ENCODE data around the gene CD80.
"Not testable (repeated sequence)": the region's sequence is repeated elsewhere in the genome, so short reads cannot be mapped to it uniquely, and the experiment has no call there.

The CD80 gene

GRCh38 chr3:119559441-119559963 is at the start of gene CD80:
CD80 (minus strand) TSS chr3:119559614; CDS start chr3:119557728, 1,886 bp downstream.
- DNase-seq (ENCODE audit: low read depth in 2 of 2): peak in 1 of 2 experiments; percentile 56

DNA sequence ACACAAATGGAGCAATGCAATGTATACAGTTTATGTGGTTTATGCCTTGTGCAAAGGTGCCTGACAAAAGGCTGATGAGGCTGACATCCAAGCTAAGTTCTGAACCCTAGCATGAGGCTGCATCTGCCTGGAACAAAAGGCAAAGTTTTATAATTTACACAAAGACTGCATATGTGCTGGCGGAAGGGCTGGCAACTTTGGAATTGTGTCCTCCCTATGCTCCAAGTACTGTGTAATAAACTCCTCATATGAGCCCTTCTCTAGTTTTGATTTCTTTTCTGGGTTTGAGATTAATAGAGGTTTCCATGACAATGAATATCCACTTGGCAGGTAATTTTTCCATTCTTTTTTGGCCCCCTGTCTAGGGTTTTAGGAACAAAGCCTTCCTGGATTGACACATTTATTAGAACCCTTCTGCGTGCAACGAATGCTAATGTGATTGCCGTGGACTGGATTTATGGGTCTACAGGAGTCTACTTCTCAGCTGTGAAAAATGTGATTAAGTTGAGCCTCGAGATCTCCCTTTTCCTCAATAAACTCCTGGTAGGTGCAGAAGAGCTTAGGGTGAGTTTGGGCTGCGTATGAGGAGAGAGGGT is 49.1 kb upstream of the CD80 start:
- DNase-seq (ENCODE audit: low read depth in 2 of 2): no peak

GRCh38 chr3:119604878-119605277 is 45.5 kb upstream of the CD80 start:
- no peak for DNase-seq (ENCODE audit: low read depth in 2 of 2)

DNA sequence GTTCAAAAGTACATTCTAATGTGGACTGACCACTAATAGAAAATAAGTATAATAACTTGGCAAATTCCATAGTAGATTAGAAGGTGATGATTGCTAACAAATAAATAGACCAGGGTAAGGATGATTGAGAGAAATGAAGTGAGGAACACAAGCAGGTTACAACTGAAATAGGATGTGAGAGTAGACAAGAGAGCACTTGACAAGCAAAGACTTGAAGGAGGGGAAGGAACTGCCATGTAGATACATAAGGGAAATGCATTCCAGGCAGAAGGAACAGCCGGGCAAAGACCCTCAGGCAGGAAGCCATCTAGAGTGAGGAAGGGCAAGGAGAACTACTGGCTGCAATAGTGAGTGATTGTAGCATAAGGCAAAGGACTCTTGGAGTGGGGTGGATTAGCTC is 43.3 kb upstream of the CD80 start:
- DNase-seq (ENCODE audit: low read depth in 2 of 2): no peak

DNA sequence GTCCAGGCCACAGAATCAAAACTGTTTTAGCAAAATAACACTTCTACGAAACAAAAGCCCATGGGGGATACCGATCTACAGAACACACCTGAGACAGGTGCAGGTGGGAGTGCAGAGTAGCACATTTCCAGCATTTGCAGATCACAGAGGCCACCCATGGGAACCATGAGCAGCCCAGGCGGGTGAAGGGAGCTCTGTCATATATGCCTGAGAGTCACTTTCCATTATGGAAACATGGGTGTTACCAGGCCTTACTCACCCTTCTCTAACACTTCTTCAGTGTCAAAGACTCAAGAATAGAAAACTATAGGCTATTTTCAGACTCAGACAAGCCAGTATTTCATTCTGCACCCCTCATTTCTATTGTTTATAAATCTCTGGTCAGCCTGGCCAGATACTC is 41.7 kb upstream of the CD80 start:
- no peak for DNase-seq (ENCODE audit: low read depth in 2 of 2)

DNA sequence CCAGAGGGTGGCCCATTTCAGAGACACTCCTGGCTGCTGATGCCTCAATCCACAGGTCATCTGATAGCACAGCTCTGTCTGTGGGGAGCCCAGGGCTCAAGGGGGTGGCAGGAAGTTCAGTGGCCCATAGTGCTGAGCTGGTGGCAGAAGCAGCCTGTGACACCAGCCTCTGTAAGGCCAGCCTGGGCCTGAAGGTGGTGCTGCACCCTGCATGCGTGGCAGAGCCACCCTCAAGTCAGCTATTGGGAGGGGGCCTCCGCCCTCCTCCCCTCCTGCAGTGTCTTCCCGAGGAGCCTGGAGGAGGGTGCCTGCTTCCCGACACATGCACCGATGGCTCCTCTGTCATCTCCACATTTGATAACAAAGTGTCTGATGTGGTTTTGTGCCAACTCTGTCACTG is 41.3 kb upstream of the CD80 start:
- peak in 1 of 2 experiments; percentile 6 for DNase-seq (ENCODE audit: low read depth in 2 of 2)

GRCh38 chr3:119599558-119600174 is 40.3 kb upstream of the CD80 start:
- DNase-seq (ENCODE audit: low read depth in 2 of 2): no peak

- no peak for DNase-seq (ENCODE audit: low read depth in 2 of 2)
Observed at GRCh38 chr3:119598410-119599098, 39.1 kb upstream of the CD80 start.

DNA sequence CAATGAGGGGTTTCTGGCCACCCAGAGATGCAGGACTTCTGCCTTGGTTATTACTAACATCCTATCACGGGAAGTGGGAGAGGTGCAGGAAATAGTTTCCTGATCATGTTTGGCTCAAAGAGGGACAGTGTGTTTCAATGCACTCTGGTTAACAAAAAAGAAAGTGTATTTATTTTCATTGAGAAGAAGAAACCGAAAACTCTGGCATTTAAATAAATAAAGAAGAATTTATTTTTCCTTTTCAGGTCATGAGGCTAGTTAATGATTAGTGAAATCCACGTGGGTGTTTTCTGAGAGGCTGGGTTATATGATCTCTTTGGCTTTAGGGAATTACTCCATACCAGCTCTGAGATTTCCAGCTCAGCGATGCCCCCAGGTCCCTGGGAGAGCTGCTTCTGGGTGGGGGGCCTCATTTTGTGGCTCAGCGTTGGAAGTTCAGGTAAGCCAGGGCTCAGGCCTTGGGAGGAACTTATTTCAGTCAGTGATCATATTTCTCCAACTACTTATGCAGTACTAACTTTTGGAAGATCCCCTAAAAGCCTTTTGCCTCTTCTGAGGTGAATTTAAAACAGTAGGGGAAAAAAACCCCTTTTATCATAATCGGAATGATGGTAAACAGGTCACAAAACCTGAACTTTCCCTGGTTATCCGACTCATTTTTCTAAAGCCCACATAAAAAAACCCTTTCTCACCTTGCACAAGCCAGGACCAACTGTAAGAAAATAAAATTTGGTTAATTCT is 38.3 kb upstream of the CD80 start, which contains the start of gene PLA1A:
Gene PLA1A, plus strand, starts transcription at position 338 of the 741 bp plus-strand sequence. Its CDS starts 29 bp downstream, at position 367.
- no peak for DNase-seq (ENCODE audit: low read depth in 2 of 2)

DNA sequence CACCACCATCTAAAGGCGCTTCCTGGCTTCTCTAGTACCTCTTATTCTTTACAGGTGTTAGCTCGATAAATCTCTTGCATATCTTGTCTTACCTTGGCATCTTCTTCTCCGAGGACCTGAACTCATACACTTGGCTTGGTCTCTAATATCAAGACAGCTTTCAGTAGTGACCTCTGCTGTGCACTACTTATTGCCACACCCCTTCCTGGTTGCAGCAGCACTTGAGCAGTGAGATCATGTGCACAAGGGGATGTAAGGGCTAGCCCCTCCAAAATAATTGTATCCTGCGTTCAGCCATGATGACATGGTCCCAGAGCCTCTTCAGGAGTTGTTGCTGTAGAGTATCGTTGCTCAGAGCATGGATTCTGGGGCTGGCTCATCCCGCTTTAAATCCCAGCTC is 37.0 kb upstream of the CD80 start:
- DNase-seq (ENCODE audit: low read depth in 2 of 2): no peak

DNA sequence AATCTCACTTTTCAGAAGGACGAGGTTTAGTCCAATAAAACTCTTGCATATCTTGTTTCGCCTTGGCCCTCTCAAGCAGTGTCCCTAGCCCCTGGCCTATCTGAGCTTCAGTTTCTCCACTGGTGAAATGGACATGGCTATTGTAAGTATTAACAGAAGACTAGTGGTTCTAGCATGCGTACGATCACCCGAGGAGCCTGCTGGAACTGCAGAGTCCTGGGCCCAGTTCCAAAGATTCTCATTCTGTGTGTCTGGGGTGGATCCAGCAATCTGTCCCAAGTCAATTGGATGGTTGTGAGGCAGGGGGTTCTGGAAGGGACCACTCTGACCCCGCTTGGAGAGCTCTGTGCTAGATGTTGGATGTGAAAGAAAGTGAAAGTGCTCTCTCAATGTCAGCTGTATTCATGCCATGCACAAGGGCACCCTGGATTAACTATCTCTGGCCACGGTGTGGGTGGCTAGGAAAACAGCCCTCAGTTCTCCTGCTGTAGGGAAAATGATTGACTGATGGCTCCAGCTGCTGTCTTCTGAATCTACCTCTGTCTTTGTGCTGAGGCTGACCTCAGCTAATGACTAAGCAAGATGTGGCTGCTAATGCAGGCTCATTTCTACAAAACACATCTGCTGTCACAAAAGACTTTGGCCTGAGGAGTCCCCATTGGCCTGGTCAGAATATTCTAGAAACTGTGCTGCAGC is 36.4 kb upstream of the CD80 start:
- DNase-seq (ENCODE audit: low read depth in 2 of 2): no peak

DNA sequence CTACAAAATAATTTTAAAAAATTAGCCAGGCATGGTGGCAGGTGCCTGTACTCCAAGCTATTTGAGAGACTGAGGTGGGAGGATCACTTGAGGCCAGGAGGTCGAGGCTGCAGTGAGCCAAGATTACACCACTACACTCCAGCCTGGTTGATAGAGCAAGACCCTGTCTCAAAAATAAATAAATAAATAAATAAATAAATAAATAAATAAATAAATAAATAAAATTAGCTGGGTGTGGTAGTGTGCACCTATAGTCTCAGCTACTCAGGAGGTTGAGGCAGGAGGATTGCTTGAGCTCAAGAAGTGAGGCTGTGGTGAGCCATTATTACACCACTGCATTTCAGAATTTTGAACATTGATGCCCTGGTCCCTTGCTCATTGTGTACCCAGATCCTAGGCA is 35.5 kb upstream of the CD80 start:
- not testable (repeated sequence) for DNase-seq (ENCODE audit: low read depth in 2 of 2)

DNA sequence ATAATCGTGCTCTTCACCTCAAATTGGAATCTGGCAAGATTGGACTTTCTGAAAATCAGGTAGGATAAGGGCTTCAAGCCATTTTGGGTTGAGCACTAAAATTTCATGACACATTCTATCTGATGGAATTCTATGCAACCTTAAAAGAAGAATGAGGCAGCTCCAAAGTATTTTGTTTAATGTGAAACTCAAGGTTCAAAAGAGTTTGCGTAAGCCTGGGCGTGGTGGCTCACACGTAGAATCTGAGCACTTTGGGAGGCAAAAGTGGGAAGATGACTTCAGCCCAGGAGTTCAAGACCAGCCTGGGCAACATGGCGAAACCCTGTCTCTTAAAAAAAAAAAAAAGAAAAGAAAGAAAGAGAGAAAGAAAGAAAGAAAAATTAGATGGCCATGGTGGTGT is 34.7 kb upstream of the CD80 start:
- no peak for DNase-seq (ENCODE audit: low read depth in 2 of 2)

GRCh38 chr3:119592861-119593260 is 33.4 kb upstream of the CD80 start:
- no peak for DNase-seq (ENCODE audit: low read depth in 2 of 2)

DNA sequence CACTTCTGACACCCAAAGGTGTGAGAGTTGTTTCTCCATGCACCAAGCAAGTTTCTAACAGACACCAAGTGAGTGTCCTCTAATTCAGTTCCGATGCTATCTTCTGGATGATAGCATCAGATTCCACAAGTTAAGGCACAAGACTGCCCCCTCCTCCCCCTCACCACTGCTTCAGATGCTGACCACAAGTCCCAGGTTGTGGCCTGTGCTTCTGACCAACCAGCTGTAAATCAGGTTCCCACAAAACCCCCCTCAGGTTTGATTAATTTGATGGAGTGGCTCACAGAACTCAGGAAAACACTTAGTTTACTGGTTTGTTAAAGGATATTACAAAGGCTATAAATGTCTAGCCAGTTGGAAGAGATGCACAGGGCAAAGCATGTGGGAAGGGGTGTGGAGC is 31.3 kb upstream of the CD80 start:
- DNase-seq (ENCODE audit: low read depth in 2 of 2): no peak

GRCh38 chr3:119589102-119589773 is 29.8 kb upstream of the CD80 start:
- DNase-seq (ENCODE audit: low read depth in 2 of 2): no peak

DNA sequence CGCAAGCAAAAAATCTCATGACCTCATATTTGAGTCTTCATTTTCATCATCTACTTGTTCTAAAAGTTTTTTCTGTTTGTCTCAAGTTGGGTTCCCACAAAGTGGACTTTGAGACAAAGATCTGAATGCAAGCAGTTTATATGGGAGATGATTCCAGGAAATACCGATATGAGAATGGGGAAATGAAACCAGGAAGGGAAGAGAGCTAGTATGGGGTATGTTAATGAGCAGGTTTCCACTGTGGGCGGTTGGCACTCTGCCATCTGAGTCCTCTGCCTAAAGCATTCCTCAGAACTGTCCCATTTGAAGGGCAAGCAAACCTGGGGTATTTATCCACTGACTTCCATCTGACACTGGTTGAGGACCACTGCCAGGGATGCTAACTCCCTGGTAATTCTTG is 28.7 kb upstream of the CD80 start:
- peak in 1 of 2 experiments; percentile 22 for DNase-seq (ENCODE audit: low read depth in 2 of 2)

DNA sequence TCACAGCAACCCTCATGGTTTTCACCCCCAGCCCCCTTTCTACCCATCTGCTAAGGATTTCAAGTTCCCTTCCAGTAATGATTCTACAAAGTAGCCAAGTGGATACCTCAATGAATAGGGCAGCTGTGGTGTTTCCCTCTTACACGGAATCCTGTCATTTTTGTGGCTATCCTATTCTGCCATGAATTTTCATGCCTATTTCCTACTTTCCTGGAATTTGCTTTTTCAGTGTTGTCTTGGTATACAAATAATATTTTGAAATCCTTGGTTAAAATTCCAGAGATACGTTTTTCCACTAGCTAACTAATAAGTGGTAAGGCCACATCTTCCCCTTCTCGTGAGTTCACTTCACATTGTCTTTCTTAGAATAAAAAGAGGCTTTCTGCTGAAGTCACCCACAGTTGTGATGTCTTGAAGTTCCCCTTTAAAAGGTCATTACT is 27.3 kb upstream of the CD80 start:
- no peak for DNase-seq (ENCODE audit: low read depth in 2 of 2)

DNA sequence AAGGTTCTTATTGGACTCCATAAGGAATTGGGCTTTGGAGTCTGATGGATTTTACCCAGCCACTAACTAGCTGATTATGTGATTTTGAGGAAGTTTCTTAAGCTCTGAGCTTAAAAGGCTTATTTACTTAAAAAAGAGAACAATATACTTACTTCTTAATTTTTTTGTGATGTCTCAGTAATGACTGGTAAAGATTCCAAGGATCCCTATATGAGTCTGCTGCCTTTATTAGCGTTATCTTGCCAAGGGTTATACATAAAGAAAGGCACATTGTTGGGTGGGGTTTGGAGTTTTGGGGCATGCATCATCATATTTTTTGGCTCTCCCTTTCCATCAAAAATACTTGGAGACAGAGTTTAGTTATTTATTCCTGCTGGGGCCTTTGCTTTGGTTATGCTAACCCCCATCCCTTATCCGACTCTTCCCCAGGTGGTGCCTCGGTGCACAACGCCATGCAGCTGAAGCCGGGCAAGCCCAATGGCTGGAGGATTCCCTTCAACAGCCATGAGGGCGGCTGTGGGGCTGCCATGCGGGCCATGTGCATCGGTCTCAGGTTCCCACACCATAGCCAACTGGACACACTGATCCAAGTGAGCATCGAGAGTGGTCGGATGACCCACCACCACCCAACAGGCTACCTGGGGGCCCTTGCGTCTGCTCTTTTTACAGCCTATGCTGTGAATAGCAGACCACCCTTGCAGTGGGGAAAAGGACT is 26.6 kb upstream of the CD80 start:
- DNase-seq (ENCODE audit: low read depth in 2 of 2): no peak

GRCh38 chr3:119585208-119585607 is 25.8 kb upstream of the CD80 start:
- DNase-seq (ENCODE audit: low read depth in 2 of 2): no peak
